GM12875 (cell line): ENCODE data around the gene PSORS1C1.
"Not testable (repeated sequence)": the region's sequence is repeated elsewhere in the genome, so short reads cannot be mapped to it uniquely, and the experiment has no call there.

Source experiments
- H3K4me3 ChIP-seq: one replicate; pipeline ENCODE4 v1.5.1; 2011; ENCODE audit warnings: low read depth, low read length, control low read depth
- CTCF ChIP-seq: IDR thresholded peaks from 2 replicates; pipeline ENCODE4 v1.5.1; 2011; ENCODE audit warnings: low read depth, mild to moderate bottlenecking, control low read depth, inconsistent platforms, low read length, moderate library complexity, borderline replicate concordance; ENCODE audit not compliant: insufficient read depth

Gene PSORS1C1

DNA sequence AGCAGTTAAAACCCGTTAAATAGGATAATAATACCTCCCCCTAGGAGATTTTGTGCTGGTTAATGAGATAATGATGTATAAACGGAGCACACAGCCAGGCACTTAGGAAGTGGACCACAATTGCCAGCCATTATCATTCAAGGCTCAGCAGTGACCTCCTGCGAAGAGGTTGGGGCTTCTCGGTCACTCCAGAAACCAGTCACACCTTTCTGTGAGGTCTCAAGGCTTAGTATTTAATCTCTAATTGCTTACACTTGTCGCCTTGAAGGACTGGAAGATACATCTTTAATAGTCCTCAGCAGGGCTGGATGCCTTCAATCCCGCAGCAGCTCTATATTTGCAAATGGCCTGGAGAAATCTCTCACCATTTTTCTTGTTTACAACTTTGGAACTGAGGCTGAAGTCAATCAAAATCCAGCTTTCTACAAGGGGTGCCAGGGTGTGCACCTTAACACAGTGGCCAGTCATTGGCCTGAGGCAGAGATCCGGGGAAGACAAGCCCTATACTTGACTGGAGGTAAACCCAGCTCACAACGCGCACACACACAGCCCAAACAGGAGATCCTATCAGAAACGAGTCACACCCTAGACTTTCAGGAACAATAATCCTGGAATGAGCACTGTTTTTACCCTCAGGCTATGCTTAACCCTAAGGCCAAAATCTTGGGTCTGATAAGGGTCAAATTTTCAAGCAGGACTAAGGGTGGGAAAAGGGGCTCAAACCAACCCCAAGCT is 54.7 kb downstream of the PSORS1C1 start:
- H3K4me3 ChIP-seq, result no peak overlapping the region
- no peak for TF ChIP-seq CTCF

GRCh38 chr6:31169858-31170599 is 55.4 kb downstream of the PSORS1C1 start:
- H3K4me3 ChIP-seq, result not testable (repeated sequence)

DNA sequence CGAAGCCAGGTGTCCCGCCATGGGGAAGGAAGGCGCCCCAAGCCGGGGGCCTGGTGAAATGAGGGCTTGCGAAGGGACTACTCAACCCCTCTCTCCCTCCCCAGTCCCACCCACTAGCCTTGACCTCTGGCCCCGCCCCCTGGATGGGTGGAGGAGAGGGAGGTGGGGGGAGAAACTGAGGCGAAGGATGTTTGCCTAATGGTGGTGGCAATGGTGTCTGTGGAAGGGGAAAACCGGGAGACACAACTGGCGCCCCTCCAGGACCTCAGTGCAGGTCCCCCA is 55.9 kb downstream of the PSORS1C1 start, which contains the start of gene POU5F1:
Gene POU5F1 (minus strand): TSS at position 83 of the 282 bp plus-strand sequence. CDS start 62 bp downstream, at position 21.
- no peak within 1 kb of the TSS for H3K4me3 ChIP-seq
- TF ChIP-seq CTCF, result no peak

GRCh38 chr6:31170987-31171671 is 56.5 kb downstream of the PSORS1C1 start:
- no peak for TF ChIP-seq CTCF
- no peak overlapping the region for H3K4me3 ChIP-seq

DNA sequence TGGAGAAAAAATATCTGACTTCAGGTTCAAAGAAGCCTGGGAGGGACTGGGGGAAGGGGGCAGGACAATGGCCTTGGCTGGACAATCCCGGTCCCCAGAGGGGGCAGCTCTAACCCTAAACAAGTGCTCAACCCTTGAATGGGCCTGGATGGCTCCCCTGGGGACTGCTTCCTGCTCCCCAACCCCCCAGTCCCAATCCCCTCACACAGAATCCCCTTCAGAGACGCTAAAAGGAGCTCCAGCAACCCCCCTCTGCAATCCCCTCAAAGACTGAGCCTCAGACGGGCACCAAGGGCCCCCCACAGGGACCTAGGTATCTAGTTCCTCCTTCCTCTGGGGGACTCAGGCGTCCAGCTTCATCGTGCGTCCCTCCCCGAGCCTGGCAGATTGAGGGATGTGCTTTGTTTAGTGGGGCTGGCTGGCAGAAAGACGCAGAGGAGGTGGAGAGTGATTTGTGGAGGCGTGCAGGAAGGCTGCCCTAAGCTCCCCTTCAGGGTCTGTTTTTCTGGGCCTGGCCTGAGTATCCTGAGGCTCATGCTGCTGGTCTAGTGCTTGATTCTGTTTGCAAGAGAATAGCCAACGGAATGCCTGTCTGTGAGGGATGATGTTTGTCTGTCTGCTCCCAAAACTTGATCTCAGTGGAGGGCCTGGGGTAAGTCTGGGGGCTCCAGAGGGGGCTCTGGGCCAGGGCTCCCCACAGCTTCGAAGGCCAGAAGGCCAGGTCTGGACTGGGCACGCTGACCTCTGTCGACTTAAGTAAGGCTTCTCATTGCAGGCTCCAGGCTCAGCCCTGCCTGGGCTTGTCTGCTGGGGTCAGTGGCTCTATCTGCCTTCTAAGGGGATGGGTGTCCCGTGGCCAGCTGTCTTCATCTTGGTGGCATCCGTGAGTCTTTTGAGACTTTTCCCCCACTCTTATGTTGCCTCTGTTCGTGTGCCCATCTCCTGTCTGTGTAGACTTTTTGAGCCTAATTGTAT is 57.6 kb downstream of the PSORS1C1 start:
- no peak for TF ChIP-seq CTCF
- H3K4me3 ChIP-seq, result no peak overlapping the region

DNA sequence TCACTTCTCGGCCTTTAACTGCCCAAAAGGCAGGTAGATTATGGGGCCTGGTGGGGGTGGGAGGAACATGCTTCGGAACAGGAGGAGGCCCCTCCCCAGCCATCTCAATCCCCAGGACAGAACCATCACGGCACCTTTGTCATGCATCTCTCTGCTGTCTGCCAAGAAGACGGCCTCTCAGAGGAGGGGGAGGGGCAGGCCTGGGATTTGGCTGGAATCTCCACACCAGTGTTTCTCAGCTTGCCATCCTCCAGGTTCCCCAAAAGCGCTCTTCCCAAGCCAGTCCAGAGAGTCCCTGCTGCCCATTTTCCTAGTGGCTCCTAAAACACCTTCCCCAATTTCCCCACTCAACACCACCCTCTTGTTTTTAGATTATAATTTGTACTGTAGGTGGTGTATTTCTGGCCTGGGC is 58.4 kb downstream of the PSORS1C1 start:
- TF ChIP-seq CTCF, result no peak
- no peak overlapping the region for H3K4me3 ChIP-seq

- TF ChIP-seq CTCF, result no peak
- no peak overlapping the region for H3K4me3 ChIP-seq
Measured at GRCh38 chr6:31173406-31173805, 58.8 kb downstream of the PSORS1C1 start.
